Neural cell (in vitro differentiated cells): Measurements from ENCODE around the gene TFIP11. TPM values are rescaled to one million over a fixed set of nuclear protein-coding genes. Genes with fewer than 3 reads are reported as not detected.

Source experiments
- H2AFZ ChIP-seq: fragments of 200-600, 300-800 bp; sonication (generic), shearing (Covaris generic); 2 replicates; pipeline ENCODE4 v1.6.0; 2014; ENCODE audit warnings: low read depth, mild to moderate bottlenecking, antibody characterized with exemption, low read length, moderate library complexity
- H3F3A ChIP-seq: fragments of 200-600 bp; shearing (Covaris generic); 2 replicates; pipeline ENCODE4 v1.6.1; 2016; ENCODE audit warnings: mild to moderate bottlenecking, moderate library complexity, mixed read lengths, antibody characterized with exemption, low read length; ENCODE audit not compliant: insufficient read depth, poor library complexity, severe bottlenecking
- H3K27ac ChIP-seq: fragments of 200-600, 300-800 bp; sonication (generic), shearing (Covaris generic); 2 replicates; pipeline ENCODE4 v1.5.1; 2014; ENCODE audit warnings: mild to moderate bottlenecking, low read length, moderate library complexity
- H3K27me3 ChIP-seq: fragments of 300-800, 200-600 bp; sonication (generic), shearing (Covaris generic); 2 replicates; pipeline ENCODE4 v1.6.0; 2014; ENCODE audit warnings: mild to moderate bottlenecking, low read depth, low read length, moderate library complexity; ENCODE audit not compliant: insufficient read depth
- H3K36me3 ChIP-seq: fragments of 300-800, 200-600 bp; sonication (generic), shearing (Covaris generic); 2 replicates; pipeline ENCODE4 v1.5.1; 2014; ENCODE audit warnings: mild to moderate bottlenecking, antibody characterized with exemption, low read length, moderate library complexity; ENCODE audit not compliant: insufficient read depth
- H3K4me2 ChIP-seq: fragments of 300-800, 200-600 bp; sonication (generic), shearing (Covaris generic); 2 replicates; pipeline ENCODE4 v1.6.0; 2014; ENCODE audit warnings: mild to moderate bottlenecking, low read length
- H3K4me3 ChIP-seq: fragments of 300-800, 200-600 bp; sonication (generic), shearing (Covaris generic); 2 replicates; pipeline ENCODE4 v1.5.1; 2014; ENCODE audit warnings: mild to moderate bottlenecking, low read length, moderate library complexity
- H3K79me2 ChIP-seq: fragments of 200-600 bp; shearing (Covaris generic); replicated peaks from 2 replicates; pipeline ENCODE4 v1.6.0; 2014; ENCODE audit warnings: mild to moderate bottlenecking, low read length, moderate library complexity; ENCODE audit not compliant: insufficient read depth
- H3K9ac ChIP-seq: fragments of 300-800, 200-600 bp; sonication (generic), shearing (Covaris generic); 2 replicates; pipeline ENCODE4 v1.6.1; 2016; ENCODE audit warnings: mild to moderate bottlenecking, low read length, mixed read lengths
- H3K9me2 ChIP-seq: fragments of 200-600 bp; shearing (Covaris generic); 2 replicates; pipeline ENCODE4 v1.6.1; 2016; ENCODE audit warnings: mild to moderate bottlenecking, low read length, mixed read lengths; ENCODE audit not compliant: insufficient read depth
- H3K9me3 ChIP-seq: fragments of 200-600, 300-800 bp; sonication (generic), shearing (Covaris generic); 2 replicates; pipeline ENCODE4 v1.6.1; 2016; ENCODE audit warnings: mild to moderate bottlenecking, mixed run types, low read length, moderate library complexity, mixed read lengths
- H4K20me1 ChIP-seq: fragments of 200-600 bp; shearing (Covaris generic); 2 replicates; pipeline ENCODE4 v1.6.1; 2016; ENCODE audit warnings: mild to moderate bottlenecking, mixed run types; ENCODE audit not compliant: insufficient read depth
- EP300 ChIP-seq: fragments of 450-650 bp; conservative IDR thresholded peaks from 2 replicates; pipeline ENCODE4 v1.6.1; 2014; ENCODE audit warnings: antibody characterized with exemption, mild to moderate bottlenecking, moderate library complexity; ENCODE audit not compliant: poor library complexity, severe bottlenecking
- EZH2 ChIP-seq: fragments of 200-600, 300-800 bp; shearing (Covaris generic), sonication (generic); IDR thresholded peaks from 2 replicates; pipeline ENCODE4 v1.6.1; 2014; ENCODE audit warnings: antibody characterized with exemption, low read length, borderline replicate concordance, mild to moderate bottlenecking; ENCODE audit not compliant: insufficient read depth, poor library complexity, severe bottlenecking
- MXI1 ChIP-seq: fragments of 450-650 bp; conservative IDR thresholded peaks from 2 replicates; pipeline ENCODE4 v1.6.1; 2014; ENCODE audit warnings: antibody characterized with exemption, mild to moderate bottlenecking; ENCODE audit not compliant: poor library complexity, severe bottlenecking
- POLR2AphosphoS5 ChIP-seq: IDR thresholded peaks from 2 replicates; pipeline ENCODE4 v1.6.1; 2012
- RAD21 ChIP-seq: fragments of 450-650 bp; conservative IDR thresholded peaks from 2 replicates; pipeline ENCODE4 v1.6.1; 2014; ENCODE audit warnings: antibody characterized with exemption, mild to moderate bottlenecking, moderate library complexity
- SMC3 ChIP-seq: fragments of 450-650 bp; conservative IDR thresholded peaks from 2 replicates; pipeline ENCODE4 v1.6.1; 2014; ENCODE audit warnings: antibody characterized with exemption, mild to moderate bottlenecking, moderate library complexity; ENCODE audit not compliant: poor library complexity
- TAF1 ChIP-seq: IDR thresholded peaks from 2 replicates; pipeline ENCODE4 v1.6.1; 2012; ENCODE audit warnings: low read depth
- polyA plus RNA-seq: library from polyadenylated mRNA; depleted of rRNA; stranded (reverse); fragments of >200 nt; gene quantifications from 2 replicates; pipeline ENCODE4 v1.2.3, GENCODE V29; 2014
- TF ChIP-seq, protein P1 (sequence below): IDR thresholded peaks from 2 replicates; pipeline ENCODE4 v1.6.1; 2012; ENCODE audit warnings: borderline replicate concordance
- TF ChIP-seq, protein P2 (sequence below): fragments of 450-650 bp; IDR thresholded peaks from 2 replicates; pipeline ENCODE4 v1.5.1; 2014; ENCODE audit warnings: antibody characterized with exemption, mild to moderate bottlenecking, moderate library complexity; ENCODE audit not compliant: poor library complexity, severe bottlenecking

TFIP11 gene
- polyA plus RNA-seq, 1 donor from 2014 or later: 49.8 TPM

DNA sequence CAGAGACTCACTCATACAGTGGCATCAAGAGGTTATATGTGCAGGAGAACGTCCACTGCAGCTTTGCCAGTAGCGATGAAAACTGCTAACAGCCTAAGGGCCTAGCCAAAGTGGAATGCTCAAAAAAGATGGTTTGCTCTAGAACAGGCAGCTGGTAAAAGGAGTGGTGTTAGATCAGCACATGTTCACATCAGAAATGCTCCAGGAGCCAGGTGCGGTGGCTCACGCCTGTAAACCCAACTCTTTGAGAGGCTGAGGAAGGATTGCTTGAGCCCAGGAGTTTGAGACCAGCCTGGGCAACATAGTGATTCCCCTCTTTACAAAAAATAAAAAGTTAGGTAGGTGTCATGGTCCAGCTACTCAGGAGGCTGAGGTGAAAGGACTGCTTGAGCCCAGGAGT lies 10.3 kb upstream of the TFIP11 start:
- Histone ChIP-seq H3K27ac (no peak overlapping the region), H3K9ac (no peak overlapping the region), H3K4me2 (no peak overlapping the region), H2AFZ (no peak overlapping the region), H3K9me2 (no peaks in the 10 kb centered on the region), H3F3A (no peaks in the 10 kb centered on the region), H3K4me3 (no peak overlapping the region), H3K27me3 (no peaks in the 10 kb centered on the region), H3K36me3 (no peaks in the 10 kb centered on the region), H4K20me1 (no peaks in the 10 kb centered on the region), H3K9me3 (no peaks in the 10 kb centered on the region), H3K79me2 (no peaks in the 10 kb centered on the region)
- no peak for TF ChIP-seq EP300

DNA sequence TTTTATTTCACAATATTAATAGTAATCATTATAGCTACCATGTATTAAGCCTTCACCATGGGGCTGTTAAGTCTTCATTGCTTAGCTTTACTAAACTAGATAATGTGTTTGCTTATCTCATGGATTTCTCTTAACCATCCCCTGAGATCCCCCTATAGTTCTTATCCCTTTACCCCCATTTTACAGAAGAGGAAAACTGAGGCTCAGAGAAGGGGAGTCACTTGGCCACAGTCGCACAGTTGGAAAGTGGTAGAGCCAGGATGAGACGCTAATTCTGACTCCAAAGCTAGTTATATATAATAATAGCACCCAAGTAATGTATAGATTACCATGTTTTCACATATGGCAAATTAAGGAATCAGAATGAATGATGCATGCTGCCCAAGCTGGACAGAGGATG lies 9.7 kb upstream of the TFIP11 start:
- Histone ChIP-seq H3K36me3 (no peaks in the 10 kb centered on the region), H4K20me1 (no peaks in the 10 kb centered on the region), H3K9me3 (no peaks in the 10 kb centered on the region), H3K27me3 (no peaks in the 10 kb centered on the region), H3K4me2 (no peak overlapping the region), H3K9ac (no peak overlapping the region), H3K27ac (no peak overlapping the region), H3K79me2 (no peaks in the 10 kb centered on the region), H2AFZ (no peak overlapping the region), H3K9me2 (no peaks in the 10 kb centered on the region), H3K4me3 (no peak overlapping the region), H3F3A (no peaks in the 10 kb centered on the region)
- TF ChIP-seq TAF1 (no peak), EZH2 (no peak), SMC3 (no peak), RAD21 (no peak), POLR2AphosphoS5 (no peak), EP300 (no peak), MXI1 (no peak)
- TF ChIP-seq, protein P1, sequence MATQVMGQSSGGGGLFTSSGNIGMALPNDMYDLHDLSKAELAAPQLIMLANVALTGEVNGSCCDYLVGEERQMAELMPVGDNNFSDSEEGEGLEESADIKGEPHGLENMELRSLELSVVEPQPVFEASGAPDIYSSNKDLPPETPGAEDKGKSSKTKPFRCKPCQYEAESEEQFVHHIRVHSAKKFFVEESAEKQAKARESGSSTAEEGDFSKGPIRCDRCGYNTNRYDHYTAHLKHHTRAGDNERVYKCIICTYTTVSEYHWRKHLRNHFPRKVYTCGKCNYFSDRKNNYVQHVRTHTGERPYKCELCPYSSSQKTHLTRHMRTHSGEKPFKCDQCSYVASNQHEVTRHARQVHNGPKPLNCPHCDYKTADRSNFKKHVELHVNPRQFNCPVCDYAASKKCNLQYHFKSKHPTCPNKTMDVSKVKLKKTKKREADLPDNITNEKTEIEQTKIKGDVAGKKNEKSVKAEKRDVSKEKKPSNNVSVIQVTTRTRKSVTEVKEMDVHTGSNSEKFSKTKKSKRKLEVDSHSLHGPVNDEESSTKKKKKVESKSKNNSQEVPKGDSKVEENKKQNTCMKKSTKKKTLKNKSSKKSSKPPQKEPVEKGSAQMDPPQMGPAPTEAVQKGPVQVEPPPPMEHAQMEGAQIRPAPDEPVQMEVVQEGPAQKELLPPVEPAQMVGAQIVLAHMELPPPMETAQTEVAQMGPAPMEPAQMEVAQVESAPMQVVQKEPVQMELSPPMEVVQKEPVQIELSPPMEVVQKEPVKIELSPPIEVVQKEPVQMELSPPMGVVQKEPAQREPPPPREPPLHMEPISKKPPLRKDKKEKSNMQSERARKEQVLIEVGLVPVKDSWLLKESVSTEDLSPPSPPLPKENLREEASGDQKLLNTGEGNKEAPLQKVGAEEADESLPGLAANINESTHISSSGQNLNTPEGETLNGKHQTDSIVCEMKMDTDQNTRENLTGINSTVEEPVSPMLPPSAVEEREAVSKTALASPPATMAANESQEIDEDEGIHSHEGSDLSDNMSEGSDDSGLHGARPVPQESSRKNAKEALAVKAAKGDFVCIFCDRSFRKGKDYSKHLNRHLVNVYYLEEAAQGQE: no peak
- TF ChIP-seq, protein P2, sequence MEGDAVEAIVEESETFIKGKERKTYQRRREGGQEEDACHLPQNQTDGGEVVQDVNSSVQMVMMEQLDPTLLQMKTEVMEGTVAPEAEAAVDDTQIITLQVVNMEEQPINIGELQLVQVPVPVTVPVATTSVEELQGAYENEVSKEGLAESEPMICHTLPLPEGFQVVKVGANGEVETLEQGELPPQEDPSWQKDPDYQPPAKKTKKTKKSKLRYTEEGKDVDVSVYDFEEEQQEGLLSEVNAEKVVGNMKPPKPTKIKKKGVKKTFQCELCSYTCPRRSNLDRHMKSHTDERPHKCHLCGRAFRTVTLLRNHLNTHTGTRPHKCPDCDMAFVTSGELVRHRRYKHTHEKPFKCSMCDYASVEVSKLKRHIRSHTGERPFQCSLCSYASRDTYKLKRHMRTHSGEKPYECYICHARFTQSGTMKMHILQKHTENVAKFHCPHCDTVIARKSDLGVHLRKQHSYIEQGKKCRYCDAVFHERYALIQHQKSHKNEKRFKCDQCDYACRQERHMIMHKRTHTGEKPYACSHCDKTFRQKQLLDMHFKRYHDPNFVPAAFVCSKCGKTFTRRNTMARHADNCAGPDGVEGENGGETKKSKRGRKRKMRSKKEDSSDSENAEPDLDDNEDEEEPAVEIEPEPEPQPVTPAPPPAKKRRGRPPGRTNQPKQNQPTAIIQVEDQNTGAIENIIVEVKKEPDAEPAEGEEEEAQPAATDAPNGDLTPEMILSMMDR: no peak

DNA sequence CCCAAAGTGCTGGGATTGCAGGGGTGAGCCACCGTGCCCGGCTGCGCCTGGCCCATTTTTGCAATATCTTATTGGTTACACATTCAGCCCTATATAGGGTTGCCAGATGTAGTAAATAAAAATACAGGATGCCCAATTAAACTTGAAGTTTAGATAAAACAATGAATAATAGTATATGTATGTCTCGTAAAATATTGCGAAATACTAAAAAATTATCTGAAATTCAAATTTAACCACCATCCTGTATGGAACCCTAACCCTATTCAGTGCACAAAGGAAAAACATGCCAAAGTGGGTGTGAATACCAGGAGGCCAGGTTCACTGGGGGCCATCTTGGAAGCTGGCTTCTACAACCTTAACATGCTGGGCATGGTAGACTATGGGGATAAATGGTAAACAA lies 5.2 kb upstream of the TFIP11 start:
- Histone ChIP-seq H3K4me3 (no peak overlapping the region), H3K9me2 (no peaks in the 10 kb centered on the region), H3F3A (no peaks in the 10 kb centered on the region), H4K20me1 (no peaks in the 10 kb centered on the region), H3K9ac (no peak overlapping the region), H3K4me2 (no peak overlapping the region), H2AFZ (no peak overlapping the region), H3K27ac (no peak overlapping the region), H3K27me3 (no peaks in the 10 kb centered on the region), H3K9me3 (no peaks in the 10 kb centered on the region), H3K36me3 (no peaks in the 10 kb centered on the region), H3K79me2 (peaks cover 17% of the 10 kb centered on the region)
- TF ChIP-seq RAD21: no peak
- no peak for TF ChIP-seq EP300
- TF ChIP-seq MXI1: no peak
- TF ChIP-seq, protein P2: no peak
- TF ChIP-seq TAF1: no peak
- TF ChIP-seq SMC3: no peak
- TF ChIP-seq POLR2AphosphoS5: no peak
- TF ChIP-seq EZH2: no peak
- TF ChIP-seq, protein P1: no peak
